ENCODE measurements around the gene PLXDC2.

DNA sequence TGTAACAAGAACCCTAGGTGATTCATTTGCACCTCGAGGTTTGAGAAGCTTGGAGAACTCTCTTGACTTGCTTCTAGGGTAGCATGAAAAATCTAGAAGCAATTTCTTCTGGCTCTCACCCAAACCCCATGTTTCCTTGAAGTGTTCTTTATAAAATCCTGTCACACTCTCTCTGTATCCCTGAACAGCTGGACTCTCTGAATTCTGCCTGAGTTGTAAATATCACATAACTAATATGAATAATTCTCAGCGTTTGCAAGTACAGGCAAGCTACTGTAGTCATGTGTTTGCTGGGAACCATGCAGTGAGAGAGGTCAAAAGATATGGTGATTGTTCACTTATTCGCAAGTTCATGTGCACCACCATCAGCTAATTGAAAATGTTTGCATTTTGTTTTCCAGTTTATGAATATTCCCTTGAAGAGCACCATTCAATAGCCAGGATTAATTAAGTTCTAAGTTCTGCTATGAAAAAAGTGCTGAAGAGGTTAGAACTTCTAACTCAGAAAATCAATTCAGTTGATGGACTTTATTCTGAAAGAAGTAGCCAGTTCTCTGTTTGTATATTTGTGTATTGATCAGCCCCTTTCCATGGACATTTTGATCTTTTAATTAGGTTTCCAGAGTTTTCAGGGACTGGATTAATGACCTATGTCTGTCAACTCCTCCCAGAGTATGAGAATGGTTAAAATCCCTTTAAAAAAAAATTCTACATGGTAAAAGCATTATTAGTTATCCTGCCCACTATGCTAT is 243.0 kb downstream of the PLXDC2 start:
- TF ChIP-seq POLR2A (IDR thresholded peaks at IDR 0.05; ENCODE audit: low read depth, low read length) = no peak
- TF ChIP-seq POLR2AphosphoS5 (IDR thresholded peaks at IDR 0.05; ENCODE audit: low read depth, low read length) = no peak

Data from GM12892 (cell line).